ENCODE results near the gene ZNF28.
"Not testable (repeated sequence)": the region's sequence is repeated elsewhere in the genome, so short reads cannot be mapped to it uniquely, and the experiment has no call there.

DNA sequence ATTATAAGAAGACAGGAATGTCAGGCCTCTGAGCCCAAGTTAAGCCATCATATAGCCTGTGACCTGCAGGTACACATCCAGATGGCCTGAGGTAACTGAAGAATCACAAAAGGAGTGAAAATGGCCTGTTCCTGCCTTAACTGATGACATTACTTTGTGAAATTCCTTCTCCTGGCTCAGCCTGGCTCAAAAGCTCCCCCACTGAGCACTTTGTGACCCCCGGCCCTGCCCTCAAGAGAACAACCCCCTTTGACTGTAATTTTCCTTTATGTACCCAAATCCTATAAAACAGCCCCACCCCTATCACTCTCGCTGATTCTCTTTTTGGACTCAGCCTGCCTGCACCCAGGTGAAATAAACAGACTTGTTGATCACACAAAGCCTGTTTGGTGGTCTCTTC lies 65.0 kb downstream of the ZNF28 start:
- TF ChIP-seq CTCF (IDR thresholded peaks at IDR 0.05; ENCODE audit: low read depth, low read length, poor library complexity, severe bottlenecking); EZH2phosphoT487 (IDR thresholded peaks at IDR 0.05; ENCODE audit: borderline replicate concordance, low read length): not testable (repeated sequence)
